Lung microvascular endothelial cell (primary cell): ENCODE measurements around the gene LMNA. TPM values are rescaled to one million over a fixed set of nuclear protein-coding genes. Genes with fewer than 3 reads are reported as not detected.
"Not testable (repeated sequence)": the region's sequence is repeated elsewhere in the genome, so short reads cannot be mapped to it uniquely, and the experiment has no call there.

ENCODE experiments used
- DNase-seq, 2 donors: peaks; one replicate each; pipeline versions ENCODE4 v3.0.0 to v3.0.0-alpha.2; 2010; ENCODE audit warnings: low read depth in 2 of 2
- total RNA-seq: library from RNA; depleted of rRNA; stranded (reverse); fragments of >200 nt; gene quantifications from 2 replicates; pipeline ENCODE4 v1.2.1, GENCODE V29; 2014

LMNA gene
- total RNA-seq, 1 donor from 2014 or later = 187 TPM

DNA sequence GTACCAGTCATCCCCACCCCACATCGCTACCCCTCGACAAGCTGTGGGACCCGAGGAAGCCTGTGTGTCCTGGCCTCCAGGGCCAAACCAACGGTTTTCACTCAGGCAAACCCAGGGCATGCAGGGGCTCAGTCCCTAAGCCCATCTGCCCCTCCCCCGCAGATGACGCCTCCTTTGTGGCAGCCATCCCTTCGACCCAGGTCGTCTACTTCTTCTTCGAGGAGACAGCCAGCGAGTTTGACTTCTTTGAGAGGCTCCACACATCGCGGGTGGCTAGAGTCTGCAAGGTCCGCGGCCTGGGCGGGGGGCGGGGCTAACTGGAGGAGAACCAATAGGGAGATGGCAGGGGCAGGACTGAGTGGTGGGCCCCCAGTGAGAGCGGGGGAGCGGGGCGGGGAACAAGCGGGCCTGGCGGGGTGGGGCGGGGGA is 46.2 kb downstream of the LMNA start:
- DNase-seq = peak; percentile 84 to 92

DNA sequence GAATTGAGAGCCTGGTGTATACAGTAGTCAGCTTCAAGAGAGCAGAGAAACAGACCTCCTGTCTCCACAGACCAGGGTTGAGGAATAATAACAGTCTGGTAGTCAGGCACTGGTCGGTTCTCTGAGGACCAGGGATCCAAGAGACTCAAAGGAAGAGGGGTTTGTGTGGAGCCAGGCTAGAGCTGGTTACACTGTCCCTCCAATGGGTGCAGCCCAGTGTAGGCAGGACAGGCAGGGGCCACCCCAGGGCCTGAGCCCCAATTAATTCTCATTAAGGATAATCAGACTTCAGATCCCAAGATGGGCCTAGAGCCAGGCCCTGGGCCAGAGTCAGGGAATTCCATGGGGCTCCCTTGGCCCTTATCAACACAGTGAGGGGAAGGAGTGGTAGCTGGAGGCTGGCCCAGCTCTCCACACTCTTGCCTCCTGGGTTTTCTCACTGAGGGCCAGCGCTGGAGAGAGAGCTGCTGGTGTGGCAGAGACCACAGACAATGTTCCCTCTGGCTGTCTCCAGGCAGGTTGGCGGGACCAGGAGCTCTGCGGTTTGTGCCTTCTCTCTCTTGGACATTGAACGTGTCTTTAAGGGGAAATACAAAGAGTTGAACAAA is 48.0 kb downstream of the LMNA start:
- DNase-seq = no peak

DNA sequence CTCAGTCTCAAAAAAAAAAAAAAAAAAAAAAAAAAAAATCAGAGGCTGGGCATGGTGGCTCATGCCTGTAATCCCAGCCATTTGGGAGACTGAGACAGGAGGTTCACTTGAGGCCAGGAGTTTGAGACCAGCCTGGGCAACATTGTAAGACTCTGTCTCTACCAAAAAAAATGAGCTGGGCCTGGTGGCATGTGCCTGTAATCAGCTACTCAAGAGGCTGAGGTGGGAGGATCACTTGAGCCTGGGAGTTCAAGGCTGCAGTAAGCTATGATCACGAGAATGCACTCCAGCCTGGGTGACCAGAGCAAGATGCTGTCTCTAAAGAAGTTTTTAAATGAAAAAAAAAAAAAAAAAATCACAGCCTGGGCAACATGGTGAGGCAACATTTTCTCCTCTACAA is 49.2 kb downstream of the LMNA start:
- no peak for DNase-seq

DNA sequence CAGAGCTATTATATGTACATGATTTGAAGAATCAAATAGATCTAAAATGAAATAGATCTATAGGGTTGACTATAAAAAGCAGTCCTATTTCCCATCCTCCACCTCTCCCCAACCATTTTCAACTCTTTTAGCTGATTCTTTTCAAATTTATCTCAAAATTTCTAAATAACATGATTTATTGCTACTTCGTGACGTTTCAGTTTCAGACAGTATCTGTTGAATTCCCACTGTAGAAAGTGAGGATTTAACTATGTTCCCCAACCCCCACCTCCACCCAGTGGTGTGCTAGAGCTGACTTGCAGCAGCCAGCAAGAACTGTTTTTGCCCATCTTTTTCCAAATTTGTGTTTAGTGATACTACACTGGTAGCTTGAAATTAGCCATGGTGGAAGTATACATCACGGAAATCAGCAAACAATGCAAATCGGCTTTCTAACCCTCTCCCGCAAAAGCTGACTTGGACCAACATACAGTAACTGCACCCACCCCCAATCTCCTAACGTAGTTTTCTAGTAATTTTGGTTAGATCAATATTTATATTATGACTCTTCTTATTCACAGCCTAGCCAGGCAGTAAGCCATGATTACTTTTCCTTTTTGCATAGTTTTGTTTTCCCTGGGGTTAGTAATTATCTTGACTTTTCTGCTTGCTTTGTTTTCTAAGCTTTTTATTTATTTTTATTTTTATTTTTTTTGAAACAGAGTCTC is 49.8 kb downstream of the LMNA start:
- DNase-seq = no peak

DNA sequence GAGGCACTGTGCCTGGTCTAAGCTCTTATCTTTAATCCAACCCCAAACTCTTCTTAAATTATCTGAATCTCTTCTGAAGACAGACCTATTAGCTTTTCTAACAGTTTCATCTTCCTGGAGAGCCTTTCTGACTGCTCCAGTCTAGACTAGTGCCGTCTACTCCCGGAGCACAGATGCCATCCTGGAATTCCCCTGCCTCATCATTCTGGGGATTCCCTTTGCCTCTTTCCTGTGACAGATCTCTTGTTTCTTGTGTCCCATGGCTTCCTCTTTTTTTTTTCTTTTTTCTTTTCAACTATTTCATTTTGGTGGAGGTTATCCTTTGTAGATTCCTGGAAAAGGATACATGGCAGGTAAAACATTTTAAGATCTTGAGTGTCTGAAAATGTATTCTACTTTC is 50.6 kb downstream of the LMNA start:
- DNase-seq = peak; percentile 39 to 60

DNA sequence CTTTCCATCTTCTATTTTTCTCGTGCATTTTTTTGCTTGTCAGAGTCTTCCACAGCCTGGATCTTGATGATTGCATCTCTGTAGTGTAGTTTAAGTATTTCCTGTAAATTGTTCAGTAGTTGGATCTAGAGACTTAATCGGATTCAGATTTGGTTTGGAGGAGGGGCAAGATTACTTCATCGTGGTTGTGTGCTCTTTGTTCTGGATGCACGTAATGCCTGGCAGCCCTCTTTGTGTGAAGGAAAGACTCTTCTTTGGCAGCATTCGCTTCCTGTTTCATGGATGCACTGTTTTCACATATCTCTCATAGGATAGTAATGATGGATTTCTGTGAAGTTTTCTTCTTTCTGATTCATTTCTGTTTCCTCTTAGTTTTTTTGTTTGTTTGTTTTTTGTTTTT is 53.0 kb downstream of the LMNA start:
- peak; percentile 74 to 82 for DNase-seq

DNA sequence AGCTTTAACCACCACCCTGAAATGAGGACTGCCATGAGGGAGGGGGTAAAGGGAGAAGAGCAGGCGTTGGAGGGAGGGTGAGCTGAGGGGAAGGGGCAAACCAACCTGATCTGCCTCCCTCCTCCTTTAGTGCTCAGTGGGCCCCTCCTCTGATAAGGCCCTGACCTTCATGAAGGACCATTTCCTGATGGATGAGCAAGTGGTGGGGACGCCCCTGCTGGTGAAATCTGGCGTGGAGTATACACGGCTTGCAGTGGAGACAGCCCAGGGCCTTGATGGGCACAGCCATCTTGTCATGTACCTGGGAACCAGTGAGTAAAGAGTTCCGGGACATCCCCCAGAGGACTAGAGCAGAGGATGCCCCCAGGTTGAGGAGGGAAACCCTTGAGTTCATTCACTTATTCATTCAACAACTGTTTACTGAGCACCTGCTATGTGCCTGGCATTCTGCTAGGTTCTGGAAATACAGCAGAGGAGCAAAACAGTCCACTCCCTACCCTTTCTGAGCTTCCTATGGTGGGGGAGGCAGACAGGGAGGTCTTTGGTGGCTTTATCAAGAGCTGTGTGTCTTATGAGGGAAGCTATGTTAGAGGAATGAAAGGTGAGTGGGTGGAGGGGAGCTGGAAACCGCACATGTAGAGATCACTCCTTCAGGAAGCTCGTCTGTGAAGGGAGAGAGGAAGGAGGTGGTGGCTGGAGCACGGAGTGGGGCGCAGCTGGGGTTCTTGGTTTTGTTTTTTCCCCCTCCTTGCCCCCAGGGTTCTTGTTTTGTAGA is 58.4 kb downstream of the LMNA start:
- no peak for DNase-seq

DNA sequence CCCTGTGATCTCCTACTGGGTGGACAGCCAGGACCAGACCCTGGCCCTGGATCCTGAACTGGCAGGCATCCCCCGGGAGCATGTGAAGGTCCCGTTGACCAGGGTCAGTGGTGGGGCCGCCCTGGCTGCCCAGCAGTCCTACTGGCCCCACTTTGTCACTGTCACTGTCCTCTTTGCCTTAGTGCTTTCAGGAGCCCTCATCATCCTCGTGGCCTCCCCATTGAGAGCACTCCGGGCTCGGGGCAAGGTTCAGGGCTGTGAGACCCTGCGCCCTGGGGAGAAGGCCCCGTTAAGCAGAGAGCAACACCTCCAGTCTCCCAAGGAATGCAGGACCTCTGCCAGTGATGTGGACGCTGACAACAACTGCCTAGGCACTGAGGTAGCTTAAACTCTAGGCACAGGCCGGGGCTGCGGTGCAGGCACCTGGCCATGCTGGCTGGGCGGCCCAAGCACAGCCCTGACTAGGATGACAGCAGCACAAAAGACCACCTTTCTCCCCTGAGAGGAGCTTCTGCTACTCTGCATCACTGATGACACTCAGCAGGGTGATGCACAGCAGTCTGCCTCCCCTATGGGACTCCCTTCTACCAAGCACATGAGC is 62.2 kb downstream of the LMNA start:
- DNase-seq = no peak

DNA sequence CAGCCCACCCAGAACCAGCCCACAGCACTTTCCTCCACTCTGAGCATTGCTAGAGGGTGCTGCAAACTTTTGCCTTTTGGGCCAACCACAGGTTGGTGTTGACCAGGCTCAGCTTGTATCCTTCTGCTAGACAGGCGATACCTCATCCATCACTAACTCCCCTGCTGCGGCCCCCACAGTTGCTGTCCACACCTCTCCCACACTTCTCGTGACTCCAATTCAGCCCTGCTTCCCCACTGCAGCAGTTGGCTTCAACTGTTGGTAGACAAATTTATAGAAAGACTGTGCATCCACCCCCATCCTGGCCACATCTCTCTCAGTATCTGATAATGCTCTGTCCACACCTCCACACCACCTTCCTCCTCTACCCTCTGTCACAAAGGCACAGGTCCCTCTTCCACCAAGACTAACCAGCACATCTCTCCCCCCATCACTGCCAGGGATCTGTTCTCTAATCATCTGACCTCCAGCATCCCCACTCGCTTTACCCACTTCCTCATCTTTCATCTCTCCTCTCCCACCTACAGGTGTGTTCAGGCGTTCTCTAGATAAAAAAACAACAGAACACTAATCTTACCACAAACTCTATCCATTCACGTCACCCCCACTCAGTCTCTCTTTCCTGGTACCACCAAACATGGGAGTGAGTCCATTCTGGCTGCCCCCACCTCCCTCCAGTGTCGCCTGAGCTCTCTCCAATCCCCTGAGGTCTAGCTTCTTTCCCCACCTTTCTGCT is 63.6 kb downstream of the LMNA start:
- DNase-seq = no peak

DNA sequence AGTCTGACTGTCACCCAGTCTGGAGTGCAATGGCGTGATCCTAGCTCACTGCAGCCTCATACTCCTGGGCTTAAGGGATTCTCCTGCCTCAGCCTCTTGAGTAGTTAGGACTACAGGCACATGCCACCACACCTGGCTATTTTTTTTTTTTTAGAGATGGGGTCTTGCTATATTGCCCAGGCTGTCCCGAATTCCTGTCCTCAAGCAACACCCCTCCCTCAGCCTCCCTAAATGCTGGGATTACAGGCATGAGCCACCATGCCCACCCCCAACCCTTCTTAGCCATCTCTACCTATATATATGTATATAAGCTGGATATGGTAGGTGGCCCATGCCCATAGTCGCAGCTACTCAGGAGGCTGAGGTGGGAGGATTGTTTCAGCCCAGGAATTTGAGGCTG is 66.0 kb downstream of the LMNA start:
- no peak for DNase-seq

DNA sequence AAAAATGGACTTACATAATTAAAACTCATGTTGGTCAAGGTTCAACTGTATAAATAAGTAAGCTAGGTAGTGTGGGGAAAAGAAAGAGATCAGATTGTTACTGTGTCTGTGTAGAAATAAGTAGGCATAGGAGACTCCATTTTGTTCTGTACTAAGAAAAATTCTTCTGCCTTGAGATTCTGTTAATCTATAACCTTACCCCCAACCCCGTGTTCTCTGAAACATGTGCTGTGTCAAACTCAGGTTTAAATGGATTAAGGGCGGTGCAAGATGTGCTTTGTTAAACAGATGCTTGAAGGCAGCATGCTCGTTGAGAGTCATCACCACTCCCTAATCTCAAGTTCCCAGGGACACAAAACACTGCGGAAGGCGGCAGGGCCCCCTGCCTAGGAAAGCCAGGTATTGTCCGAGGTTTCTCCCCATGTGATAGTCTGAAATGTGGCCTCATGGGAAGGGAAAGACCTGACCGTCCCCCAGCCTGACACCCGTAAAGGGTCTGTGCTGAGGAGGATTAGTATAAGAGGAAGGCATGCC is 66.9 kb downstream of the LMNA start:
- not testable (repeated sequence) for DNase-seq

DNA sequence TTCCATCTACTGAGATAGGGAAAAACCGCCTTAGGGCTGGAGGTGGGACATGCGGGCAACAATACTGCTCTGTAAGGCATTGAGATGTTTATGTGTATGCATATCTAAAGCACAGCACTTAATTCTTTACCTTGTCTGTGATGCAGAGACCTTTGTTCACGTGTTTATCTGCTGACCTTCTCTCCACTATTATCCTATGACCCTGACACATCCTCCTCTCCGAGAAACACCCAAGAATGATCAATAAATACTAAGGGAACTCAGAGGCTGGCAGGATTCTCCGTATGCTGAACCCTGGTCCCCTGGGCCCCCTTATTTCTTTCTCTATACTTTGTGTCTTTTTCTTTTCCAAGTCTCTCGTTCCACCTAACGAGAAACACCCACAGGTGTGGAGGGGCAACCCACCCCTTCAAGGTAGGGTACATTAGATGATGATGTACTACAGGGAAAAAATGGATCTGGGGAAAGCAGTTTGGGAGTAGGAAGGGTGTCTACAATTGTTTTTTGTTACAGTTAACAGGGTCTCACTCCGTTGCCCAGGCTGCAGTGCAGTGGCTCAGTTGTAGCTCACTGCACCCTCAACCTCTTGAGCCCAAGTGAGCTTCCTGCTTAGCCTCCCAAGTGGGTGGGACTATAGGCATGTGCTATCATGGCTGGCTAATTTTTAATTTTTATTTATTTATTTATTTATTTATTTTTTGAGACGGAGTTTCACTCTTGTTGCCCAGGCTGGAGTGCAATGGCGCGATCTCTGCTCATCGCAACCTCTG is 67.7 kb downstream of the LMNA start:
- not testable (repeated sequence) for DNase-seq

DNA sequence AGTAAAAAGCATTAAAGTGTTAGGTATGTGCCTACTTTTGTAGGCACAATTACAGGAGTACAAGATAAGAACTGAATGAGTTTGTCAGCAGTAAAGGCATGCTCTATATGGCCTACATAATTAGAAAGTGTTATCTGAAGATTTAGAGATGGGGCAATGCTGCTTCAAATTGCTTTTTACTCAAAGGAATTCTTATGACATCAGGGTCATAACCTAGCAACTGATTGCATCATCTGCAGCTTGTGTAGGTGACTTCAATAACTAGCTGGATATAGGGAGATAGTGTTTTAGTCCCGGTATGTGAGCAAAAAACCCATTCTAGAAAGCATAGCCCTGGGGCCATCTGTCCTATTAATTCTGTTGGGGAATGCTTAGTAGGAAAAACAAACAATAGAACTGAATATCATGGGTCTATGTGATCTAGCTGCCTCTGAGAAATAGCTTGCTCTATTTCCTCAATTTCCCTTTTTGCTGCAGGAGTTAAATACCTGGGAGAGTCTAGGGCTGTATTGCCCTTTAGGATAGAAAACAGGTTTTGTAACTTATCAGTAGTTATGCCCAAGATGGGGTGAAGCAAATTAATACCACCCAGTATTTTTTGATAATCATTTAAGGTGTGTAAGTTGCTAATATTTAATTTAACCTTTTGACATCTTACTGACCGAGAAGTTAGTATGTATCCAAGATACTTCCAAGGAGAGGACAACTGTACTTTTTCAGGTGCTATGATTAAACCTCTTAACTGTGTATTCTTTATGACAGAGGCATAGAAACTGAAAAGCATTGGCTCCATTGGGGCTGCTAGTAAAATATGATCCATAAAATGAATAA is 72.1 kb downstream of the LMNA start:
- not testable (repeated sequence) for DNase-seq

Other genes starting within 250 kb of the LMNA start
- 19.0 and 26.0 TPM in 2 replicates for gene RIT1, start 203.4 kb upstream of the LMNA start, total RNA-seq
- gene KHDC4, start 180.3 kb upstream of the LMNA start, total RNA-seq = 9.4 and 13.5 TPM in 2 replicates
- not detected in 2 replicates for gene RXFP4, start 173.1 kb upstream of the LMNA start, total RNA-seq
- 59.3 and 69.4 TPM in 2 replicates for gene ARHGEF2, start 136.2 kb upstream of the LMNA start, total RNA-seq
- gene SSR2, start 93.8 kb upstream of the LMNA start, total RNA-seq = 342 and 396 TPM in 2 replicates
- gene UBQLN4, start 60.9 kb upstream of the LMNA start, total RNA-seq = 9.8 and 12.1 TPM in 2 replicates
- gene LAMTOR2, start 59.9 kb upstream of the LMNA start, total RNA-seq = 98.6 and 101 TPM in 2 replicates
- not detected in 2 replicates for gene RAB25, start 53.6 kb upstream of the LMNA start, total RNA-seq
- 3.4 and 4.8 TPM in 2 replicates for gene MEX3A, start 32.2 kb upstream of the LMNA start, total RNA-seq
- 0.20 and 0.44 TPM in 2 replicates for gene SEMA4A, start 38.9 kb downstream of the LMNA start, total RNA-seq
- gene SLC25A44, start 79.4 kb downstream of the LMNA start, total RNA-seq = 7.0 and 9.3 TPM in 2 replicates
- 39.9 and 45.8 TPM in 2 replicates for gene PMF1, start 98.3 kb downstream of the LMNA start, total RNA-seq
- under 0.01 and 0.20 TPM in 2 replicates for gene BGLAP, start 127.5 kb downstream of the LMNA start, total RNA-seq
- 0.22 and 0.60 TPM in 2 replicates for gene PAQR6, start 133.3 kb downstream of the LMNA start, total RNA-seq
- gene SMG5, start 168.1 kb downstream of the LMNA start, total RNA-seq = 29.9 and 53.2 TPM in 2 replicates
- gene TMEM79, start 169.6 kb downstream of the LMNA start, total RNA-seq = 0.44 and 0.79 TPM in 2 replicates
- 38.3 and 56.4 TPM in 2 replicates for gene GLMP, start 181.0 kb downstream of the LMNA start, total RNA-seq
- gene VHLL, start 184.6 kb downstream of the LMNA start, total RNA-seq = 0.20 TPM in 1 of 2 replicates, not detected in the other
- 374 and 548 TPM in 2 replicates for gene CCT3, start 223.6 kb downstream of the LMNA start, total RNA-seq
- 0.22 TPM in 1 of 2 replicates, not detected in the other for gene TSACC, start 223.8 kb downstream of the LMNA start, total RNA-seq